ENCODE measurements around the gene LIPN.

The LIPN gene

GRCh38 chr10:88828310-88828709, 68.5 kb downstream of the LIPN start:
- no peak for DNase-seq (ENCODE audit: low read depth)

Data from fibroblast of the conjunctiva (primary cell).